ENCODE measurements around the gene TRAPPC11.

The TRAPPC11 gene

GRCh38 chr4:183681119-183681518 is 22.0 kb downstream of the TRAPPC11 start:
- Histone ChIP-seq H3K4me3 (ENCODE audit: low read depth, low read length, poor library complexity, severe bottlenecking) (no peak overlapping the region), H3K9me2 (ENCODE audit: low read depth, low read length) (no peaks in the 10 kb centered on the region), H3K9me3 (ENCODE audit: low read length) (no peaks in the 10 kb centered on the region), H3K36me3 (ENCODE audit: insufficient read depth, low read length) (peaks cover 80% of the 10 kb centered on the region), H3K79me2 (ENCODE audit: insufficient read depth, low read length) (no peaks in the 10 kb centered on the region), H3K27me3 (ENCODE audit: insufficient read depth, low read length) (no peaks in the 10 kb centered on the region), H3K4me1 (ENCODE audit: insufficient read depth, low read length, severe bottlenecking) (no peaks in the 10 kb centered on the region), H3K4me2 (ENCODE audit: low read length) (no peak overlapping the region), H3K27ac (ENCODE audit: low read depth, low read length, poor library complexity, severe bottlenecking) (no peak overlapping the region), H3F3A (ENCODE audit: insufficient read depth, low read length) (no peaks in the 10 kb centered on the region), H4K20me1 (ENCODE audit: insufficient read depth, low read length) (no peaks in the 10 kb centered on the region), H3K9ac (ENCODE audit: low read length) (no peak overlapping the region), H2AFZ (ENCODE audit: low read length) (no peak overlapping the region)
- TF ChIP-seq EZH2 (IDR thresholded peaks at IDR 0.05; ENCODE audit: borderline replicate concordance, low read length) (no peak), CTCF (IDR thresholded peaks at IDR 0.05; ENCODE audit: low read length) (no peak)

- H3K27me3 ChIP-seq (ENCODE audit: insufficient read depth, low read length), result no peaks in the 10 kb centered on the region
- no peak overlapping the region for H3K27ac ChIP-seq (ENCODE audit: low read depth, low read length, poor library complexity, severe bottlenecking)
- H4K20me1 ChIP-seq (ENCODE audit: insufficient read depth, low read length), result no peaks in the 10 kb centered on the region
- H3K9me2 ChIP-seq (ENCODE audit: low read depth, low read length), result no peaks in the 10 kb centered on the region
- H3K4me2 ChIP-seq (ENCODE audit: low read length), result no peak overlapping the region
- no peak overlapping the region for H3K4me3 ChIP-seq (ENCODE audit: low read depth, low read length, poor library complexity, severe bottlenecking)
- no peak overlapping the region for H2AFZ ChIP-seq (ENCODE audit: low read length)
- no peaks in the 10 kb centered on the region for H3K4me1 ChIP-seq (ENCODE audit: insufficient read depth, low read length, severe bottlenecking)
- H3F3A ChIP-seq (ENCODE audit: insufficient read depth, low read length), result no peaks in the 10 kb centered on the region
- H3K9me3 ChIP-seq (ENCODE audit: low read length), result no peaks in the 10 kb centered on the region
- H3K79me2 ChIP-seq (ENCODE audit: insufficient read depth, low read length), result no peaks in the 10 kb centered on the region
- H3K36me3 ChIP-seq (ENCODE audit: insufficient read depth, low read length), result peaks cover 73% of the 10 kb centered on the region
- TF ChIP-seq EZH2 (IDR thresholded peaks at IDR 0.05; ENCODE audit: borderline replicate concordance, low read length) (no peak), CTCF (IDR thresholded peaks at IDR 0.05; ENCODE audit: low read length) (no peak)
- no peak overlapping the region for H3K9ac ChIP-seq (ENCODE audit: low read length)
These were observed 27.4 kb downstream of the TRAPPC11 start for GRCh38 chr4:183686461-183686860.

- Histone ChIP-seq H3K9me3 (ENCODE audit: low read length) (no peaks in the 10 kb centered on the region), H3F3A (ENCODE audit: insufficient read depth, low read length) (no peaks in the 10 kb centered on the region), H3K27ac (ENCODE audit: low read depth, low read length, poor library complexity, severe bottlenecking) (no peak overlapping the region), H3K4me2 (ENCODE audit: low read length) (no peak overlapping the region), H3K4me3 (ENCODE audit: low read depth, low read length, poor library complexity, severe bottlenecking) (no peak overlapping the region), H3K36me3 (ENCODE audit: insufficient read depth, low read length) (peaks cover 80% of the 10 kb centered on the region), H3K4me1 (ENCODE audit: insufficient read depth, low read length, severe bottlenecking) (no peaks in the 10 kb centered on the region), H3K27me3 (ENCODE audit: insufficient read depth, low read length) (no peaks in the 10 kb centered on the region), H3K79me2 (ENCODE audit: insufficient read depth, low read length) (no peaks in the 10 kb centered on the region), H4K20me1 (ENCODE audit: insufficient read depth, low read length) (no peaks in the 10 kb centered on the region), H3K9ac (ENCODE audit: low read length) (no peak overlapping the region), H2AFZ (ENCODE audit: low read length) (no peak overlapping the region), H3K9me2 (ENCODE audit: low read depth, low read length) (no peaks in the 10 kb centered on the region)
- TF ChIP-seq EZH2 (IDR thresholded peaks at IDR 0.05; ENCODE audit: borderline replicate concordance, low read length) (no peak), CTCF (IDR thresholded peaks at IDR 0.05; ENCODE audit: low read length) (no peak)
These were observed 29.1 kb downstream of the TRAPPC11 start for GRCh38 chr4:183688216-183688615.
